K562 (cell line): ENCODE results near the gene MEGF9. TPM values are rescaled to one million over a fixed set of nuclear protein-coding genes. Genes with fewer than 3 reads are reported as not detected.

Experiments
- ATAC-seq: fragments of 200-7000 bp; cut with Tn5 transposase; 3 replicates; pipeline ENCODE4 v1.9.1; 2020; ENCODE audit warnings: moderate library complexity
- BruUV-seq: library from RNA; stranded (reverse); fragments of 400-500 nt; replicated peaks from 2 replicates; lab custom pipeline; 2021; lab: Mats Ljungman, UMichigan
- CTCF ChIA-PET: fragments of 300-600 bp; formaldehyde crosslinking; extraction: SDS; loops from one replicate; lab custom pipeline; 2021; ENCODE audit warnings: low intra/inter-chr PET ratio; lab: Yijun Ruan, JAX
- POLR2A ChIA-PET: fragments of 300-600, 350-650 bp; sonication (Branson Sonifier 250); formaldehyde crosslinking; extraction: SDS; loops from one replicate; lab custom pipeline; 2021; ENCODE audit warnings: antibody characterized with exemption, inconsistent platforms; lab: Yijun Ruan, JAX
- DNase-seq, 4 experiments: peaks; one replicate each; pipeline versions ENCODE4 v3.0.0 to v3.0.0-alpha.2; 2011 to 2018; ENCODE audit warnings: low spot score in 3 of 4, mixed read lengths in 3 of 4; ENCODE audit errors: extremely low read depth in 1 of 4
- FAIRE-seq: peaks from 2 replicates; lab custom pipeline; 2011; peaks lifted over from hg19 to GRCh38; lab: Jason Lieb, UNC
- H2AFZ ChIP-seq: 2 replicates; pipeline ENCODE4 v1.6.0; 2011; ENCODE audit warnings: low read depth, low read length, control low read depth, inconsistent platforms
- H3K27ac ChIP-seq: fragments of 200-600 bp; 3 replicates; pipeline ENCODE4 v1.8.0; 2011; ENCODE audit warnings: low read depth, mild to moderate bottlenecking, control low read depth, inconsistent platforms, low read length, moderate library complexity, mixed read lengths; ENCODE audit errors: extremely low read depth
- H3K27me3 ChIP-seq, 2 experiments: fragments of 300-600 bp in 1 of 2; 2 replicates in 1 of 2; 3 replicates in 1 of 2; pipeline versions ENCODE4 v1.6.0 to v1.8.0; 2011; ENCODE audit warnings: inconsistent platforms in 2 of 2, low read length in 2 of 2, mild to moderate bottlenecking in 1 of 2, mixed read lengths in 1 of 2, moderate library complexity in 1 of 2; ENCODE audit not compliant: control insufficient read depth in 2 of 2, insufficient read depth in 2 of 2
- H3K36me3 ChIP-seq: fragments of 300-600 bp; 3 replicates; pipeline ENCODE4 v1.8.0; 2011; ENCODE audit warnings: mild to moderate bottlenecking, low read length, inconsistent platforms; ENCODE audit not compliant: control insufficient read depth, insufficient read depth
- H3K4me1 ChIP-seq, 2 experiments: fragments of 200-600 bp in 1 of 2; replicated peaks in 1 of 2; 2 replicates in 1 of 2; 3 replicates in 1 of 2; pipeline versions ENCODE4 v1.5.1 to v1.8.0; 2011; ENCODE audit warnings: inconsistent platforms in 2 of 2, low read length in 2 of 2, mild to moderate bottlenecking in 1 of 2, mixed read lengths in 1 of 2, moderate library complexity in 1 of 2; ENCODE audit not compliant: control insufficient read depth in 2 of 2, insufficient read depth in 2 of 2
- H3K4me2 ChIP-seq: 2 replicates; pipeline ENCODE4 v1.6.1; 2011; ENCODE audit warnings: low read length, control low read depth, inconsistent platforms, mixed read lengths; ENCODE audit not compliant: insufficient read depth
- H3K4me3 ChIP-seq: fragments of 200-600 bp; sonication (generic), shearing (Covaris generic); 2 replicates; pipeline ENCODE4 v1.5.1; 2016; ENCODE audit warnings: control low read depth, inconsistent platforms
- H3K79me2 ChIP-seq: fragments of 200-600 bp; 3 replicates; pipeline ENCODE4 v1.8.0; 2011; ENCODE audit warnings: low read length, inconsistent platforms; ENCODE audit not compliant: control insufficient read depth, insufficient read depth
- H3K9ac ChIP-seq, 2 experiments: 2 replicates each; pipeline versions ENCODE4 v1.6.0 to v1.6.1; 2011; ENCODE audit warnings: low read depth in 2 of 2, low read length in 2 of 2, control low read depth in 1 of 2, inconsistent platforms in 1 of 2, mild to moderate bottlenecking in 1 of 2, mixed read lengths in 1 of 2; ENCODE audit not compliant: insufficient read depth in 1 of 2
- H3K9me1 ChIP-seq: one replicate; pipeline ENCODE4 v1.6.0; 2011; ENCODE audit warnings: inconsistent platforms, mild to moderate bottlenecking, low read length, moderate library complexity; ENCODE audit not compliant: control insufficient read depth, insufficient read depth
- H3K9me3 ChIP-seq: replicated peaks from 2 replicates; pipeline ENCODE4 v1.5.1; 2011; ENCODE audit warnings: low read depth, low read length, inconsistent platforms; ENCODE audit not compliant: control insufficient read depth, insufficient read depth
- H4K20me1 ChIP-seq: replicated peaks from 2 replicates; pipeline ENCODE4 v1.6.1; 2011; ENCODE audit warnings: low read length, inconsistent platforms, mixed read lengths; ENCODE audit not compliant: control insufficient read depth, insufficient read depth
- EWSR1 ChIP-seq: fragments of 450-650 bp; IDR thresholded peaks from 2 replicates; pipeline ENCODE4 v1.6.1; 2018; ENCODE audit warnings: borderline replicate concordance, mild to moderate bottlenecking, low read depth, moderate library complexity; ENCODE audit not compliant: partially characterized antibody
- HDAC8 ChIP-seq: fragments of 450-650 bp; IDR thresholded peaks from 2 replicates; pipeline ENCODE4 v1.6.1; 2016; ENCODE audit warnings: mild to moderate bottlenecking, missing genetic modification characterization, moderate library complexity, missing compliant biosample characterization
- HNRNPK ChIP-seq: fragments of 200-400 bp; formaldehyde crosslinking; IDR thresholded peaks from one replicate; pipeline ENCODE4 v1.6.1; 2018; ENCODE audit warnings: mild to moderate bottlenecking, low read depth, low read length; ENCODE audit not compliant: poor library complexity, severe bottlenecking
- SMARCA4 ChIP-seq: fragments of 450-650 bp; IDR thresholded peaks from 2 replicates; pipeline ENCODE4 v1.6.1; 2016
- ZC3H4 ChIP-seq: sonication (generic); formaldehyde crosslinking; IDR thresholded peaks from 2 replicates; pipeline ENCODE4 v1.9.0; 2021; ENCODE audit warnings: missing genetic modification reagents, borderline replicate concordance
- ZNF134 ChIP-seq: fragments of 250-450 bp; sonication (Bioruptor Pico); conservative IDR thresholded peaks from 2 replicates; pipeline ENCODE4 v1.4.0; 2020
- ZNF407 ChIP-seq: fragments of 450-650 bp; IDR thresholded peaks from 2 replicates; pipeline ENCODE4 v1.6.1; 2016; ENCODE audit warnings: low read depth
- WGBS: fragments of 100-300 bp; shearing (Covaris generic); methylation state at CpG from one replicate; pipeline ENCODE4 v1.1.6; 2016; ENCODE audit warnings: low coverage, mixed read lengths; ENCODE audit not compliant: insufficient coverage; ENCODE audit errors: missing lambda C conversion rate; 5-methylcytosine and 5-hydroxymethylcytosine counted together
- in situ Hi-C: fragments of 300-500 bp; cut with MboI; formaldehyde crosslinking; loops from 4 replicates; pipeline ENCODE4 v1.15.0; 2018; ENCODE audit warnings: inconsistent platforms, mixed read lengths
- intact Hi-C: fragments of 100-400 bp; cut with micrococcal nuclease; formaldehyde crosslinking; loops from 2 replicates; pipeline ENCODE4 v1.14.2; 2022
- polyA plus RNA-seq, 8 experiments: library from polyadenylated mRNA; depleted of rRNA in 4 of 8; stranded (reverse) in 5 of 8; unstranded in 3 of 8; fragments of >200 nt; fragmentation: Nextera tagmentation in 2 of 8; fragmentation: Illumina TruSeq in 1 of 8; extraction: Ambion mirVana in 2 of 8; extraction: Trizol in 1 of 8; gene quantifications; 2 replicates each; pipeline versions ENCODE4 v1.2.1 to v1.2.3, GENCODE V29; 2011 to 2014; ENCODE audit warnings: inconsistent platforms in 1 of 8, missing spikeins in 1 of 8
- total RNA-seq, 7 experiments: library from RNA; depleted of rRNA in 6 of 7; stranded (reverse); fragments of >200 nt in 6 of 7; fragmentation: Illumina TruSeq in 2 of 7; extraction: Trizol in 2 of 7; gene quantifications; 2 replicates each; pipeline versions ENCODE4 v1.2.1 to v1.2.3, GENCODE V29; 2011 to 2021; ENCODE audit warnings: low replicate concordance in 1 of 7

Gene MEGF9
- total and polyA plus RNA-seq, 9 of the 15 experiments (the other 6 are each of a cell fraction or from before 2014, with no cell fraction given): 2.1 to 6.2 (median 3.8) TPM

- H3K36me3 ChIP-seq: no peaks in the 10 kb centered on the region
- FAIRE-seq: no peak
- CTCF ChIA-PET: no interaction called here
- in situ Hi-C loops (no loop called here), intact Hi-C loops (no loop called here)
- no peak overlapping the region for H3K4me3 ChIP-seq
- no peaks in the 10 kb centered on the region for H3K27me3 ChIP-seq
- H3K9me1 ChIP-seq: no peaks in the 10 kb centered on the region
- H3K9ac ChIP-seq: no peak overlapping the region
- H3K27ac ChIP-seq: no peak overlapping the region
- H4K20me1 ChIP-seq: no peaks in the 10 kb centered on the region; the same call in 1 of the 2 replicates
- H3K79me2 ChIP-seq: no peaks in the 10 kb centered on the region
- no peaks in the 10 kb centered on the region for H3K9me3 ChIP-seq
- H2AFZ ChIP-seq: no peak overlapping the region
- H3K4me2 ChIP-seq: no peak overlapping the region
- ATAC-seq: no peak
- DNase-seq: no peak
- H3K4me1 ChIP-seq: no peaks in the 10 kb centered on the region; a peak in 2 of 5 replicates
- POLR2A ChIA-PET: no interaction called here
- 36% methylated on average over 1 of the region's 1 CpG for WGBS
- no TSS peak for BruUV-seq
- TF ChIP-seq ZNF407 (no peak), ZC3H4 (CRISPR knock-in tag) (no peak), HNRNPK (no peak), HDAC8 (tag) (no peak), SMARCA4 (no peak), ZNF134 (no peak), EWSR1 (no peak)
Measured at GRCh38 chr9:120677965-120678364, 36.3 kb downstream of the MEGF9 start.
